WTC11 (cell line): ENCODE data around the gene SLC9C1. TPM values are rescaled to one million over a fixed set of nuclear protein-coding genes. Genes with fewer than 3 reads are reported as not detected.

ENCODE experiments used
- ATAC-seq: fragments of 200-7000 bp; cut with Tn5 transposase; 2 replicates; pipeline ENCODE4 v1.10.0; 2021; ENCODE audit warnings: mild to moderate bottlenecking, moderate library complexity
- CTCF ChIA-PET: fragments of 300-600 bp; sonication (Branson Sonifier 250); formaldehyde crosslinking; loops from one replicate; lab custom pipeline; 2021; ENCODE audit warnings: antibody characterized with exemption; lab: Charles Lee
- POLR2A ChIA-PET: fragments of 350-600 bp; sonication (Branson Sonifier 250); formaldehyde crosslinking; loops from one replicate; lab custom pipeline; 2021; ENCODE audit warnings: antibody characterized with exemption; lab: Charles Lee
- DNase-seq: peaks from one replicate; pipeline ENCODE4 v3.0.0; 2021; ENCODE audit warnings: low spot score
- H3K27ac Mint-ChIP-seq: 2 replicates; pipeline ENCODE4 v1.8.0; 2021; ENCODE audit warnings: mixed read lengths
- H3K27me3 Mint-ChIP-seq: 2 replicates; pipeline ENCODE4 v1.8.0; 2021; ENCODE audit warnings: low read depth, mild to moderate bottlenecking, moderate library complexity, mixed read lengths
- H3K36me3 Mint-ChIP-seq: 2 replicates; pipeline ENCODE4 v1.8.0; 2021; ENCODE audit warnings: mixed read lengths
- H3K4me1 Mint-ChIP-seq: 2 replicates; pipeline ENCODE4 v1.8.0; 2022; ENCODE audit warnings: mixed read lengths
- H3K4me3 Mint-ChIP-seq: 2 replicates; pipeline ENCODE4 v1.8.0; 2021; ENCODE audit warnings: mild to moderate bottlenecking, moderate library complexity, mixed read lengths
- H3K9me3 Mint-ChIP-seq: 2 replicates; pipeline ENCODE4 v1.8.0; 2021; ENCODE audit warnings: mixed read lengths
- E2F4 ChIP-seq: sonication (generic); formaldehyde crosslinking; IDR thresholded peaks from 2 replicates; pipeline ENCODE4 v1.8.1; 2022; ENCODE audit warnings: low read depth, mild to moderate bottlenecking, moderate library complexity, missing genetic modification reagents, borderline replicate concordance
- JUN ChIP-seq: sonication (generic); formaldehyde crosslinking; IDR thresholded peaks from 2 replicates; pipeline ENCODE4 v1.8.0; 2023; ENCODE audit warnings: mild to moderate bottlenecking, missing genetic modification reagents
- KAT7 ChIP-seq: sonication (generic); formaldehyde crosslinking; IDR thresholded peaks from 2 replicates; pipeline ENCODE4 v1.8.1; 2023; ENCODE audit warnings: missing genetic modification reagents, mild to moderate bottlenecking, borderline replicate concordance
- MLX ChIP-seq: sonication (generic); formaldehyde crosslinking; IDR thresholded peaks from 2 replicates; pipeline ENCODE4 v1.8.1; 2023; ENCODE audit warnings: mild to moderate bottlenecking, missing genetic modification reagents, moderate library complexity
- MXD4 ChIP-seq: fragments of 250-450 bp; sonication (Bioruptor Pico); IDR thresholded peaks from 2 replicates; pipeline ENCODE4 v1.8.0; 2021; ENCODE audit warnings: mild to moderate bottlenecking, moderate library complexity, borderline replicate concordance
- NFE2L1 ChIP-seq: sonication (generic); formaldehyde crosslinking; IDR thresholded peaks from 2 replicates; pipeline ENCODE4 v1.8.1; 2023; ENCODE audit warnings: missing genetic modification reagents
- PREB ChIP-seq: sonication (generic); formaldehyde crosslinking; IDR thresholded peaks from 2 replicates; pipeline ENCODE4 v1.8.1; 2022; ENCODE audit warnings: mild to moderate bottlenecking, missing genetic modification reagents, moderate library complexity, borderline replicate concordance
- ZNF423 ChIP-seq: fragments of 250-450 bp; sonication (Bioruptor Pico); IDR thresholded peaks from 2 replicates; pipeline ENCODE4 v2.1.2; 2022; ENCODE audit warnings: mild to moderate bottlenecking, moderate library complexity
- total RNA-seq: library from RNA; stranded (reverse); gene quantifications from 3 replicates; pipeline ENCODE4 v1.2.3, GENCODE V29; 2021
- TF ChIP-seq, protein P1 (sequence below): sonication (generic); formaldehyde crosslinking; IDR thresholded peaks from 2 replicates; pipeline ENCODE4 v1.8.1; 2023; ENCODE audit warnings: mild to moderate bottlenecking, moderate library complexity, missing genetic modification reagents
- TF ChIP-seq, protein P2 (sequence below): sonication (generic); formaldehyde crosslinking; IDR thresholded peaks from 2 replicates; pipeline ENCODE4 v1.8.0; 2023; ENCODE audit warnings: missing genetic modification reagents
- TF ChIP-seq, protein P3 (sequence below): sonication (generic); formaldehyde crosslinking; IDR thresholded peaks from 2 replicates; pipeline ENCODE4 v1.8.1; 2023; ENCODE audit warnings: mild to moderate bottlenecking, missing genetic modification reagents, moderate library complexity
- TF ChIP-seq, protein P4 (sequence below): sonication (generic); formaldehyde crosslinking; IDR thresholded peaks from 2 replicates; pipeline ENCODE4 v1.8.1; 2023; ENCODE audit warnings: mild to moderate bottlenecking, missing genetic modification reagents, borderline replicate concordance
- TF ChIP-seq, protein P5 (sequence below): sonication (generic); formaldehyde crosslinking; IDR thresholded peaks from 2 replicates; pipeline ENCODE4 v1.8.0; 2022; ENCODE audit warnings: mild to moderate bottlenecking, missing genetic modification reagents

SLC9C1 gene
- total RNA-seq, 1 experiment from 2014 or later = 3.5 TPM

GRCh38 chr3:112132975-112133448, 161.0 kb downstream of the SLC9C1 start, which contains the start of gene GCSAM (continued):
- TF ChIP-seq, protein P1, sequence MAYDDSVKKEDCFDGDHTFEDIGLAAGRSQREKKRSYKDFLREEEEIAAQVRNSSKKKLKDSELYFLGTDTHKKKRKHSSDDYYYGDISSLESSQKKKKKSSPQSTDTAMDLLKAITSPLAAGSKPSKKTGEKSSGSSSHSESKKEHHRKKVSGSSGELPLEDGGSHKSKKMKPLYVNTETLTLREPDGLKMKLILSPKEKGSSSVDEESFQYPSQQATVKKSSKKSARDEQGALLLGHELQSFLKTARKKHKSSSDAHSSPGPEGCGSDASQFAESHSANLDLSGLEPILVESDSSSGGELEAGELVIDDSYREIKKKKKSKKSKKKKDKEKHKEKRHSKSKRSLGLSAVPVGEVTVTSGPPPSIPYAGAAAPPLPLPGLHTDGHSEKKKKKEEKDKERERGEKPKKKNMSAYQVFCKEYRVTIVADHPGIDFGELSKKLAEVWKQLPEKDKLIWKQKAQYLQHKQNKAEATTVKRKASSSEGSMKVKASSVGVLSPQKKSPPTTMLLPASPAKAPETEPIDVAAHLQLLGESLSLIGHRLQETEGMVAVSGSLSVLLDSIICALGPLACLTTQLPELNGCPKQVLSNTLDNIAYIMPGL (CRISPR knock-in tag) = no peak
- TF ChIP-seq NFE2L1 (no peak), PREB (CRISPR knock-in tag) (no peak), MLX (CRISPR knock-in tag) (no peak), MXD4 (no peak)

DNA sequence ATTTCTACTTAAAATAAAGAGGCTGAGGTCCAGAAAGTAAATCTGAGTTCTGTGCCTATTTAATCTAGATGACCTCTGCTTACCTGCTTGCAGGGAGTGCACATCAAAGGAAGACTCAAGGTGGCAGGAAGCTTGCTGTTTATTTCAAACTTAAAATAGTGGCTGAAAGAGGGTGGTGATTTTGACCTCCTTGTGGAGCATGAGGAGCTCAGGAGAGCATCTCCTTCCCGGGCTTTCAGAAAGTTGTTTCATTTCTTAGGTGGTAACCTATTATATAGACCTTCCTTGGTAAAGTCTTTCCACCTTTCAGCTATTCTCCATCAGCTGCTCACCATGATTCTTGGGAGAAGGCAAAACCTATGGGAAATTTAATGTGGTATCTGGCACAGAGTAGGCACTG, 161.5 kb downstream of the SLC9C1 start:
- Mint-ChIP-seq H3K4me1 (peaks cover 58% of the 10 kb centered on the region), H3K9me3 (no peaks in the 10 kb centered on the region), H3K27ac (no peak overlapping the region), H3K4me3 (no peak overlapping the region), H3K27me3 (no peaks in the 10 kb centered on the region), H3K36me3 (peaks cover 4% of the 10 kb centered on the region; the same call in 1 of the 2 replicates)
- no peak for TF ChIP-seq E2F4 (CRISPR knock-in tag)
- ATAC-seq (no peak), DNase-seq (no peak)
- ChIA-PET CTCF (interaction anchor here (0.5 to 2.5 kb wide), 3 partner anchors 21 to 701 kb away, joined by 3 to 5 read pairs (median 4); partner anchors contain the start of gene SLC9C1), POLR2A (no interaction called here)

DNA sequence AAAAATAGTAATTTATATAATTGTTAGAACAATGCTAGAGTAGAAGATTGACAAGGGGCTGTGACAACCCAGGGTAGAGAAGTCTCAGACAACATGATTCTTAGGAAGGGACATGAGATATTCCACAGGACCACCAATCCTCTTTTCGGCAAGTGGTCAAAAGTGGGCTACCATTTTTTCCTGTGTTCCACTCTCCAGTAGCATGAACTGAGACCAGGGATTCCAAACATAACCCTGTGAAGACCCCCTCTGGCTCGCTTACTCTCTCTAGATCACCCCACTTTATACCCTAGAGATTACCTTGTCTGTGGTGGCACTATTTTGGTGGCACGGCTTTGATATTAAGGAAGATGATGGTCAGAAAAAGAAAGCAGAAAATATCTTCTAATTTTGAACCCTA, 161.9 kb downstream of the SLC9C1 start:
- H3K27me3 Mint-ChIP-seq = no peaks in the 10 kb centered on the region
- TF ChIP-seq, protein P2, sequence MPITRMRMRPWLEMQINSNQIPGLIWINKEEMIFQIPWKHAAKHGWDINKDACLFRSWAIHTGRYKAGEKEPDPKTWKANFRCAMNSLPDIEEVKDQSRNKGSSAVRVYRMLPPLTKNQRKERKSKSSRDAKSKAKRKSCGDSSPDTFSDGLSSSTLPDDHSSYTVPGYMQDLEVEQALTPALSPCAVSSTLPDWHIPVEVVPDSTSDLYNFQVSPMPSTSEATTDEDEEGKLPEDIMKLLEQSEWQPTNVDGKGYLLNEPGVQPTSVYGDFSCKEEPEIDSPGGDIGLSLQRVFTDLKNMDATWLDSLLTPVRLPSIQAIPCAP (CRISPR knock-in tag) = no peak
- TF ChIP-seq, protein P3, sequence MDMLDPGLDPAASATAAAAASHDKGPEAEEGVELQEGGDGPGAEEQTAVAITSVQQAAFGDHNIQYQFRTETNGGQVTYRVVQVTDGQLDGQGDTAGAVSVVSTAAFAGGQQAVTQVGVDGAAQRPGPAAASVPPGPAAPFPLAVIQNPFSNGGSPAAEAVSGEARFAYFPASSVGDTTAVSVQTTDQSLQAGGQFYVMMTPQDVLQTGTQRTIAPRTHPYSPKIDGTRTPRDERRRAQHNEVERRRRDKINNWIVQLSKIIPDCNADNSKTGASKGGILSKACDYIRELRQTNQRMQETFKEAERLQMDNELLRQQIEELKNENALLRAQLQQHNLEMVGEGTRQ (CRISPR knock-in tag) = no peak
- TF ChIP-seq, protein P4, sequence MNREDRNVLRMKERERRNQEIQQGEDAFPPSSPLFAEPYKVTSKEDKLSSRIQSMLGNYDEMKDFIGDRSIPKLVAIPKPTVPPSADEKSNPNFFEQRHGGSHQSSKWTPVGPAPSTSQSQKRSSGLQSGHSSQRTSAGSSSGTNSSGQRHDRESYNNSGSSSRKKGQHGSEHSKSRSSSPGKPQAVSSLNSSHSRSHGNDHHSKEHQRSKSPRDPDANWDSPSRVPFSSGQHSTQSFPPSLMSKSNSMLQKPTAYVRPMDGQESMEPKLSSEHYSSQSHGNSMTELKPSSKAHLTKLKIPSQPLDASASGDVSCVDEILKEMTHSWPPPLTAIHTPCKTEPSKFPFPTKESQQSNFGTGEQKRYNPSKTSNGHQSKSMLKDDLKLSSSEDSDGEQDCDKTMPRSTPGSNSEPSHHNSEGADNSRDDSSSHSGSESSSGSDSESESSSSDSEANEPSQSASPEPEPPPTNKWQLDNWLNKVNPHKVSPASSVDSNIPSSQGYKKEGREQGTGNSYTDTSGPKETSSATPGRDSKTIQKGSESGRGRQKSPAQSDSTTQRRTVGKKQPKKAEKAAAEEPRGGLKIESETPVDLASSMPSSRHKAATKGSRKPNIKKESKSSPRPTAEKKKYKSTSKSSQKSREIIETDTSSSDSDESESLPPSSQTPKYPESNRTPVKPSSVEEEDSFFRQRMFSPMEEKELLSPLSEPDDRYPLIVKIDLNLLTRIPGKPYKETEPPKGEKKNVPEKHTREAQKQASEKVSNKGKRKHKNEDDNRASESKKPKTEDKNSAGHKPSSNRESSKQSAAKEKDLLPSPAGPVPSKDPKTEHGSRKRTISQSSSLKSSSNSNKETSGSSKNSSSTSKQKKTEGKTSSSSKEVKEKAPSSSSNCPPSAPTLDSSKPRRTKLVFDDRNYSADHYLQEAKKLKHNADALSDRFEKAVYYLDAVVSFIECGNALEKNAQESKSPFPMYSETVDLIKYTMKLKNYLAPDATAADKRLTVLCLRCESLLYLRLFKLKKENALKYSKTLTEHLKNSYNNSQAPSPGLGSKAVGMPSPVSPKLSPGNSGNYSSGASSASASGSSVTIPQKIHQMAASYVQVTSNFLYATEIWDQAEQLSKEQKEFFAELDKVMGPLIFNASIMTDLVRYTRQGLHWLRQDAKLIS (CRISPR knock-in tag) = no peak
- TF ChIP-seq KAT7 = no peak
- TF ChIP-seq E2F4 (CRISPR knock-in tag) = no peak
- no peak for TF ChIP-seq ZNF423 (CRISPR knock-in tag)
- TF ChIP-seq, protein P5, sequence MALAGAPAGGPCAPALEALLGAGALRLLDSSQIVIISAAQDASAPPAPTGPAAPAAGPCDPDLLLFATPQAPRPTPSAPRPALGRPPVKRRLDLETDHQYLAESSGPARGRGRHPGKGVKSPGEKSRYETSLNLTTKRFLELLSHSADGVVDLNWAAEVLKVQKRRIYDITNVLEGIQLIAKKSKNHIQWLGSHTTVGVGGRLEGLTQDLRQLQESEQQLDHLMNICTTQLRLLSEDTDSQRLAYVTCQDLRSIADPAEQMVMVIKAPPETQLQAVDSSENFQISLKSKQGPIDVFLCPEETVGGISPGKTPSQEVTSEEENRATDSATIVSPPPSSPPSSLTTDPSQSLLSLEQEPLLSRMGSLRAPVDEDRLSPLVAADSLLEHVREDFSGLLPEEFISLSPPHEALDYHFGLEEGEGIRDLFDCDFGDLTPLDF (CRISPR knock-in tag) = no peak
- no peak for TF ChIP-seq JUN (CRISPR knock-in tag)
- DNase-seq (no peak), ATAC-seq (no peak)
- H3K4me3 Mint-ChIP-seq = no peak overlapping the region
- H3K27ac Mint-ChIP-seq = no peak overlapping the region
- ChIA-PET CTCF (interaction anchor here (0.5 to 2.5 kb wide), 3 partner anchors 20 to 702 kb away, joined by 3 to 5 read pairs (median 4); partner anchors contain the start of gene SLC9C1), POLR2A (no interaction called here)
- no peaks in the 10 kb centered on the region for H3K9me3 Mint-ChIP-seq
- H3K4me1 Mint-ChIP-seq = peaks cover 58% of the 10 kb centered on the region
- H3K36me3 Mint-ChIP-seq = peaks cover 4% of the 10 kb centered on the region; the same call in 1 of the 2 replicates
